ENCODE results near the gene WDR7. TPM values are rescaled to one million over a fixed set of nuclear protein-coding genes. Genes with fewer than 3 reads are reported as not detected.

The WDR7 gene
- total and polyA plus RNA-seq, 2 experiments from 2014 or later: 5.9 to 19.0 TPM

DNA sequence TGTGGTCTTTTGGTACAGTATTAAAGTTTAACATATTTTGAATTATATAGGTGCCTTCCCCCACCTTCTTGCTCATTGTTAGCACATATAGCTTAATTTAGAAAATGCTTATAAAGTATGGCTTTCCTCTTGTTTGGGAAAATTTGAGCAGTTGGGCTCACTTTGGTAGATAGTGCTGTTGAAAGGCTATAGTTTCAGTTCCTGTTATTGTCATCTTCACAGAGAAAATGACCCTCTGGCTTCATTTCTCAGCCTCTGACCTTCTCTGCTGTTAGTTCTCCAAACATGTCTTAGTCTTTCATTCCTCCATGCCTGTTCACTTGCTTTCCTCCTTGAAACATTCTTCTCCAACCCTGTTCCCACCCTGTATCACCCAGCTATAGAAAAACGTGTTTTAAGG, 200.6 kb downstream of the WDR7 start:
- Histone ChIP-seq H4K20me1 (ENCODE audit: insufficient read depth, poor library complexity, severe bottlenecking) (no peaks in the 10 kb centered on the region), H3K36me3 (replicated peaks; ENCODE audit: insufficient read depth, low read depth) (no peaks in the 10 kb centered on the region), H3K4me2 (no peak overlapping the region), H3K4me3 (no peak overlapping the region), H3K4me1 (ENCODE audit: insufficient read depth) (no peaks in the 10 kb centered on the region), H2AFZ (no peak overlapping the region), H3K9me3 (ENCODE audit: low read depth) (no peaks in the 10 kb centered on the region), H3K79me2 (no peaks in the 10 kb centered on the region), H3K9me2 (replicated peaks; ENCODE audit: insufficient read depth) (no peaks in the 10 kb centered on the region), H3K27me3 (no peaks in the 10 kb centered on the region), H3K27ac (no peak overlapping the region)
- no peak for DNase-seq (ENCODE audit: low spot score)
- 14% methylated on average over 1 of the region's 1 CpG for WGBS (ENCODE audit: low lambda C conversion rate, missing lambda C conversion rate)
- no peak for TF ChIP-seq CTCF (IDR thresholded peaks at IDR 0.05; ENCODE audit: poor library complexity)
- no peak for TF ChIP-seq EZH2phosphoT487 (IDR thresholded peaks at IDR 0.05; ENCODE audit: low read depth, severe bottlenecking, unreplicated experiment)
- TF ChIP-seq EZH2 (IDR thresholded peaks at IDR 0.05; ENCODE audit: borderline replicate concordance): no peak

- WGBS (ENCODE audit: low lambda C conversion rate, missing lambda C conversion rate): 76% methylated on average over 5 of the region's 5 CpGs
Measured at GRCh38 chr18:56853961-56854360, 202.8 kb downstream of the WDR7 start.

DNA sequence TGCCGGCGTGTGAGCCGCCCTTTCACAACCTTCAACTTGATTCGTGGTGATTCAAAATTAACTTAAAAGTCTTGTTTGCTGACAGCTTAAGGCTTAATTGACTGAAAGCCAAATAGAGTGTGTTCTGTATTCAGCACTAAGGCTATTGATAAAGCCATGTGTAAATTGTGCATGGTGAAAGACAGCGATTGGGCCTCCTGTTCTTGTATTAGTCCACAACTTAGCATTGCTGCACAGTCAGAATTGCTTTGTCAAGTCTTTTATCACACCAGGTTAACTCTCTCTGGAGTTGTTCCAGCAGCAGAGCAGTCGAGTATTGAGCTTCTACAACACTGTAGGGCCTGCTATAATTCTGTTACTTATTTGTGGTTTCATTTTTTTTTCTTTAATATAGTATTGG, 210.1 kb downstream of the WDR7 start:
- Histone ChIP-seq H3K4me1 (ENCODE audit: insufficient read depth) (no peaks in the 10 kb centered on the region), H3K79me2 (no peaks in the 10 kb centered on the region), H3K4me3 (no peak overlapping the region), H3K36me3 (replicated peaks; ENCODE audit: insufficient read depth, low read depth) (no peaks in the 10 kb centered on the region), H3K9me3 (ENCODE audit: low read depth) (no peaks in the 10 kb centered on the region), H4K20me1 (ENCODE audit: insufficient read depth, poor library complexity, severe bottlenecking) (no peaks in the 10 kb centered on the region), H2AFZ (no peak overlapping the region), H3K9me2 (replicated peaks; ENCODE audit: insufficient read depth) (no peaks in the 10 kb centered on the region), H3K4me2 (peak overlapping the region; percentile 39), H3K27me3 (no peaks in the 10 kb centered on the region), H3K27ac (no peak overlapping the region)
- DNase-seq (ENCODE audit: low spot score): peak; percentile 29
- TF ChIP-seq EZH2 (IDR thresholded peaks at IDR 0.05; ENCODE audit: borderline replicate concordance) (no peak), CTCF (IDR thresholded peaks at IDR 0.05; ENCODE audit: poor library complexity) (no peak), EZH2phosphoT487 (IDR thresholded peaks at IDR 0.05; ENCODE audit: low read depth, severe bottlenecking, unreplicated experiment) (no peak)
- 53% methylated on average over 6 of the region's 6 CpGs for WGBS (ENCODE audit: low lambda C conversion rate, missing lambda C conversion rate)

More at GRCh38 chr18:56853961-56854360, 202.8 kb downstream of the WDR7 start:
- H3K9me3 ChIP-seq (ENCODE audit: low read depth): no peaks in the 10 kb centered on the region
- H3K4me1 ChIP-seq (ENCODE audit: insufficient read depth): no peaks in the 10 kb centered on the region
- no peaks in the 10 kb centered on the region for H3K27me3 ChIP-seq
- H3K79me2 ChIP-seq: no peaks in the 10 kb centered on the region
- DNase-seq (ENCODE audit: low spot score): no peak
- no peaks in the 10 kb centered on the region for H4K20me1 ChIP-seq (ENCODE audit: insufficient read depth, poor library complexity, severe bottlenecking)
- no peak overlapping the region for H3K27ac ChIP-seq
- no peak overlapping the region for H3K4me3 ChIP-seq
- no peak for TF ChIP-seq EZH2phosphoT487 (IDR thresholded peaks at IDR 0.05; ENCODE audit: low read depth, severe bottlenecking, unreplicated experiment)
- no peak for TF ChIP-seq EZH2 (IDR thresholded peaks at IDR 0.05; ENCODE audit: borderline replicate concordance)
- no peak for TF ChIP-seq CTCF (IDR thresholded peaks at IDR 0.05; ENCODE audit: poor library complexity)
- no peaks in the 10 kb centered on the region for H3K36me3 ChIP-seq (replicated peaks; ENCODE audit: insufficient read depth, low read depth)
- H3K9me2 ChIP-seq (replicated peaks; ENCODE audit: insufficient read depth): no peaks in the 10 kb centered on the region
- H3K4me2 ChIP-seq: no peak overlapping the region
- H2AFZ ChIP-seq: no peak overlapping the region
